Measurements from ENCODE around the gene ANXA6. TPM values are rescaled to one million over a fixed set of nuclear protein-coding genes. Genes with fewer than 3 reads are reported as not detected.

ANXA6 gene
- total and polyA plus RNA-seq, 9 of the 15 experiments (the other 6 are each of a cell fraction or from before 2014, with no cell fraction given): 0.70 to 13.2 (median 8.3) TPM

DNA sequence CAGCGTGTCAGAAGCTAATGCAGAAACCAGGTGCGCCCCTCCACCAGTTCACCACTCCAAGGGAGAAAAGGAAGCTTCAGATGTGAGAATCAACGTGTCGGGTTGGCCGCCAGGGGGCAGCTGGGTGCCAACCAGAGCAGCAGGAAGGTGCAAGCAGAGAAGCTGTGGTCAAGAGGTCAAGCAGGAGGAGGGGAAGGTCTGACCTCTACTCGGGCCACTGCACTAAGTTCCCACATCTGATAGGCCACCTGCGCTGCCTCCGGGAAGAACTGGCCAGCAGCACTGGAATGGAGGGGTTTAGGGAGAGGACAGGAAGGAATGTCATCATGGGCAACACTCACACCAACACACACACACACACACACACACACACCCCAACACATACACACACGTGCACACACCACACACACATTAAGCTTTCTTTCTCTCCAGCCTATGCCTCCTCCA is 31.4 kb downstream of the ANXA6 start (continued):
- peak; percentile 10 for TF ChIP-seq ARHGAP35 (IDR thresholded peaks at IDR 0.05; ENCODE audit: partially characterized antibody)
- peak; percentile 75 for TF ChIP-seq BHLHE40 (IDR thresholded peaks at IDR 0.05; ENCODE audit: low read length)
- peak; percentile 94 to 98 for TF ChIP-seq RAD21 (CRISPR knock-in tag; conservative IDR thresholded peaks at IDR 0.05 in 1 of 2, IDR thresholded peaks at IDR 0.05 in 1 of 2)
- peak; percentile 63; the same call in 1 of the 2 replicates for TF ChIP-seq RNF2 (IDR thresholded peaks at IDR 0.05)
- TF ChIP-seq GTF2A2 (tag; IDR thresholded peaks at IDR 0.05): no peak
- TF ChIP-seq CBX5 (IDR thresholded peaks at IDR 0.05; ENCODE audit: borderline replicate concordance, low read depth): 0 out of 2 replicates have a peak, but pooled peaks have one; percentile 38
- TF ChIP-seq MLLT1 (IDR thresholded peaks at IDR 0.05): peak; percentile 78 to 96
- no peak for TF ChIP-seq SRSF7 (optimal IDR thresholded peaks at IDR 0.05; ENCODE audit: low read depth, low read length)
- TF ChIP-seq JUND (IDR thresholded peaks at IDR 0.05; ENCODE audit: borderline replicate concordance, low read depth, low read length): peak; percentile 59; the same call in 1 of the 2 replicates
- TF ChIP-seq JUND (tag; IDR thresholded peaks at IDR 0.05; ENCODE audit: borderline replicate concordance, low read depth, low read length): peak; percentile 20; the same call in 1 of the 3 replicates
- peak; percentile 54; the same call in 1 of the 2 replicates for TF ChIP-seq SP1 (CRISPR knock-in tag; IDR thresholded peaks at IDR 0.05)
- peak; percentile 37 for TF ChIP-seq HNRNPLL (IDR thresholded peaks at IDR 0.05; ENCODE audit: low read depth, low read length, poor library complexity, severe bottlenecking)
- TF ChIP-seq GATAD2B (IDR thresholded peaks at IDR 0.05; ENCODE audit: borderline replicate concordance): no peak
- TF ChIP-seq, protein P1, sequence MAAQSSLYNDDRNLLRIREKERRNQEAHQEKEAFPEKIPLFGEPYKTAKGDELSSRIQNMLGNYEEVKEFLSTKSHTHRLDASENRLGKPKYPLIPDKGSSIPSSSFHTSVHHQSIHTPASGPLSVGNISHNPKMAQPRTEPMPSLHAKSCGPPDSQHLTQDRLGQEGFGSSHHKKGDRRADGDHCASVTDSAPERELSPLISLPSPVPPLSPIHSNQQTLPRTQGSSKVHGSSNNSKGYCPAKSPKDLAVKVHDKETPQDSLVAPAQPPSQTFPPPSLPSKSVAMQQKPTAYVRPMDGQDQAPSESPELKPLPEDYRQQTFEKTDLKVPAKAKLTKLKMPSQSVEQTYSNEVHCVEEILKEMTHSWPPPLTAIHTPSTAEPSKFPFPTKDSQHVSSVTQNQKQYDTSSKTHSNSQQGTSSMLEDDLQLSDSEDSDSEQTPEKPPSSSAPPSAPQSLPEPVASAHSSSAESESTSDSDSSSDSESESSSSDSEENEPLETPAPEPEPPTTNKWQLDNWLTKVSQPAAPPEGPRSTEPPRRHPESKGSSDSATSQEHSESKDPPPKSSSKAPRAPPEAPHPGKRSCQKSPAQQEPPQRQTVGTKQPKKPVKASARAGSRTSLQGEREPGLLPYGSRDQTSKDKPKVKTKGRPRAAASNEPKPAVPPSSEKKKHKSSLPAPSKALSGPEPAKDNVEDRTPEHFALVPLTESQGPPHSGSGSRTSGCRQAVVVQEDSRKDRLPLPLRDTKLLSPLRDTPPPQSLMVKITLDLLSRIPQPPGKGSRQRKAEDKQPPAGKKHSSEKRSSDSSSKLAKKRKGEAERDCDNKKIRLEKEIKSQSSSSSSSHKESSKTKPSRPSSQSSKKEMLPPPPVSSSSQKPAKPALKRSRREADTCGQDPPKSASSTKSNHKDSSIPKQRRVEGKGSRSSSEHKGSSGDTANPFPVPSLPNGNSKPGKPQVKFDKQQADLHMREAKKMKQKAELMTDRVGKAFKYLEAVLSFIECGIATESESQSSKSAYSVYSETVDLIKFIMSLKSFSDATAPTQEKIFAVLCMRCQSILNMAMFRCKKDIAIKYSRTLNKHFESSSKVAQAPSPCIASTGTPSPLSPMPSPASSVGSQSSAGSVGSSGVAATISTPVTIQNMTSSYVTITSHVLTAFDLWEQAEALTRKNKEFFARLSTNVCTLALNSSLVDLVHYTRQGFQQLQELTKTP (IDR thresholded peaks at IDR 0.05; ENCODE audit: low read depth in 1 of 2, partially characterized antibody in 2 of 2): peak in 1 of 2 experiments; percentile 34
- peak; percentile 81; the same call in 1 of the 2 replicates for TF ChIP-seq LARP7 (IDR thresholded peaks at IDR 0.05)
- TF ChIP-seq CBFA2T2 (conservative IDR thresholded peaks at IDR 0.05): peak; percentile 41; the same call in 1 of the 2 replicates
- TF ChIP-seq ARID2 (IDR thresholded peaks at IDR 0.05): peak; percentile 69
- peak; percentile 100 for TF ChIP-seq SMC3 (conservative IDR thresholded peaks at IDR 0.05; ENCODE audit: insufficient read depth, low read depth, low read length)
- TF ChIP-seq HDGF (IDR thresholded peaks at IDR 0.05): peak; percentile 89
- TF ChIP-seq MAX (CRISPR knock-in tag; IDR thresholded peaks at IDR 0.05): peak; percentile 67
- peak; percentile 59; the same call in 1 of the 2 replicates for TF ChIP-seq MYNN (IDR thresholded peaks at IDR 0.05)
- no peak for TF ChIP-seq MYNN (CRISPR knock-in tag; IDR thresholded peaks at IDR 0.05)
- TF ChIP-seq MNT (conservative IDR thresholded peaks at IDR 0.05): peak; percentile 39 to 42; a peak in 2 of 4 replicates
